Epithelial cell of proximal tubule (primary cell): Measurements from ENCODE around the gene POLR1A. TPM values are rescaled to one million over a fixed set of nuclear protein-coding genes. Genes with fewer than 3 reads are reported as not detected.

Experiments
- DNase-seq: peaks from one replicate; pipeline ENCODE4 v3.0.0-alpha.2; 2011; ENCODE audit warnings: low read depth
- H3K4me3 ChIP-seq: 2 replicates; pipeline ENCODE4 v1.5.1; 2011; ENCODE audit warnings: low read depth, mild to moderate bottlenecking, low read length
- total RNA-seq: library from RNA; depleted of rRNA; stranded (reverse); fragments of >200 nt; gene quantifications from 2 replicates; pipeline ENCODE4 v1.2.3, GENCODE V29; 2015
- TF ChIP-seq, protein P1 (sequence below): conservative IDR thresholded peaks from 2 replicates; pipeline ENCODE4 v1.5.1; 2012; ENCODE audit warnings: low read depth, mild to moderate bottlenecking, low read length

POLR1A gene
- total RNA-seq, 1 donor from 2014 or later: 23.1 TPM

DNA sequence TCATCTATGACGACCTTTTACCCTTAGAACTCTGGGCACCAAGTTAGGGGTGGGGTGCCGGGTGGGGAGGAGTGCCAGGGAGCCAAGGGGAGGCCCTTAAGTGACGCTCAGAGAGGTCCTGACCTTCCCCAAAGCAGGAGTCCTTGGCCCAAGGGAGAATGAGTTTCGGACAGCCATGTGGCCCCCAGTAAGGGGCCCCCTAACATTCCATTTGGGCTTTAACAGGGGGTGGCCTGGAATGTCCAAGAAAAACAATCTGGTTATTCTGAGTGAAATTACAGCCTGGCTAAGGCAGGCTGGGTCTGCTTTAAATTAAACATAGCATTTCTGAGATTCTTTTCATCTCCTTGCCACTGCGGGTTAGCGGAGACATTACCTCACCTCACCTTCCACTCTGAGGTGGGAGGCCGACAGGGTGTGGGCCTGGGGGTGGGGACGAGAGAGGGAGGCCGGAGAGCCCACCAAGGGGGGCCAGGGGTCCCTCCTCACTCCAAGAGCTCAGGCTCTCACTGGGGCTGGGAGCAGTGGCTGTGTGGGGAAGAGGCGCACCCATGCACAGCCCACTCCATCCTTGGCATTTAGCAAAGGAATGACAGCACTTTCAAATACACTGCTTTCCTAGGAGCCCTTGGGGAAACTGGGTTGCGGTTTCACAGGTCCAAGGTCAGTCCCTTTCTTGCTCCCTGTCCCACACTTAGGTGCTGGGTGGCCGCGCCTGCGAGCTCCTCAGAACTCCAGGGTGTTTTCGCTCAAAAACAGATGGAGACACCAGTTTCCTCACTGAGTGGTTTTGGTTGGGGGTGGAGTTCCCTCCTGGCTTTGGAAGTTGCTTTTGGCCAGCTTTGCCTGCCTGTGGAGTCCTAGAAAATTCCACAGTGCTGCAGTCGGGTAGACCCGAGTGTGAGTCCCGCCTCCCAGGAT lies 107.4 kb downstream of the POLR1A start:
- DNase-seq: no peak
- H3K4me3 ChIP-seq: no peak overlapping the region
- TF ChIP-seq, protein P1, sequence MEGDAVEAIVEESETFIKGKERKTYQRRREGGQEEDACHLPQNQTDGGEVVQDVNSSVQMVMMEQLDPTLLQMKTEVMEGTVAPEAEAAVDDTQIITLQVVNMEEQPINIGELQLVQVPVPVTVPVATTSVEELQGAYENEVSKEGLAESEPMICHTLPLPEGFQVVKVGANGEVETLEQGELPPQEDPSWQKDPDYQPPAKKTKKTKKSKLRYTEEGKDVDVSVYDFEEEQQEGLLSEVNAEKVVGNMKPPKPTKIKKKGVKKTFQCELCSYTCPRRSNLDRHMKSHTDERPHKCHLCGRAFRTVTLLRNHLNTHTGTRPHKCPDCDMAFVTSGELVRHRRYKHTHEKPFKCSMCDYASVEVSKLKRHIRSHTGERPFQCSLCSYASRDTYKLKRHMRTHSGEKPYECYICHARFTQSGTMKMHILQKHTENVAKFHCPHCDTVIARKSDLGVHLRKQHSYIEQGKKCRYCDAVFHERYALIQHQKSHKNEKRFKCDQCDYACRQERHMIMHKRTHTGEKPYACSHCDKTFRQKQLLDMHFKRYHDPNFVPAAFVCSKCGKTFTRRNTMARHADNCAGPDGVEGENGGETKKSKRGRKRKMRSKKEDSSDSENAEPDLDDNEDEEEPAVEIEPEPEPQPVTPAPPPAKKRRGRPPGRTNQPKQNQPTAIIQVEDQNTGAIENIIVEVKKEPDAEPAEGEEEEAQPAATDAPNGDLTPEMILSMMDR: no peak

- no peak for DNase-seq
- TF ChIP-seq, protein P1: no peak
- no peak overlapping the region for H3K4me3 ChIP-seq
These were observed 108.4 kb downstream of the POLR1A start for GRCh38 chr2:85997017-85997970.

GRCh38 chr2:85996591-85996990 lies 109.1 kb downstream of the POLR1A start:
- no peak overlapping the region for H3K4me3 ChIP-seq
- DNase-seq: no peak
- TF ChIP-seq, protein P1: no peak

DNA sequence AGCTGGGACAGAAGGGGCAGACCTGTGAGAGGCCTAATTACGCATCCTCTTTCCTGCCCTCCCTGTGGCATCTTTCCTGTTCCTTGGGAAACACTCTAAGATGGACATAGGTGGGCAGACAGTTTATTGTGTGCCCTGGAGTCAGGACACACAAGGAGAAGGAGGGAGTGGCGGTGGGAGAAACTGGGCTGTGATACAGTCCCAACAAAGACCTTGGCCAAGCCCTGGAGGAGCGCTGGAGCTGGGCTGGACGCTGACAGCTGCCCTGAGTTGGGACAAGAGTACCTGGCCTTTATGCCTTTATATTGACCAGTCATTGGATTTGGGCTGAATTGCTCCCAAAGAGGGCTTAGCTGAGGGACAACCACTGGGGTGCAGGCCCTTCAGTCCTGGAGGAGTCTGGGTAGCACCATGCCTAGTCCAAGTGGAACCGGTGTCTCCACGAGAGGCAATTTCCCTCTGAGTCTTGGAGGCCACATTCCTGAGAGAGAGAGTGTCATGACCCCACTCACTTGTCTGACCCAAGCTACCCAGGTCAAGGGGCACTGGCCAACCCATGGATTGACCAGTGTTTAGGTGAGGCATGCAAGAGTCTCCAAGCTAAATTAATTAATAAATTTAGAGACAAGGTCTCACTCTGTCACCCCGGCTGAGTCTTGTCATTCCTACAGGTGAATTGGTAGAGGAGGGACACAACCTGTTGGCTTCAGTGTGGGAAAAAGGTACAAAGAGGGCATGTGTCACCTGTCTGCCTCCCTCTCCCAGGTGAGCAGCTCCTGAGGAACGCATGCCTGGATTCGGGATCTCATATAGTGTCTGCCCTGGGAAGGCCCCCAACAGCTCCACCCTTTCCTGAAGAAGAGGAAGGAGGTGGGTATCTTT lies 109.8 kb downstream of the POLR1A start:
- no peak overlapping the region for H3K4me3 ChIP-seq
- TF ChIP-seq, protein P1: no peak
- no peak for DNase-seq

DNA sequence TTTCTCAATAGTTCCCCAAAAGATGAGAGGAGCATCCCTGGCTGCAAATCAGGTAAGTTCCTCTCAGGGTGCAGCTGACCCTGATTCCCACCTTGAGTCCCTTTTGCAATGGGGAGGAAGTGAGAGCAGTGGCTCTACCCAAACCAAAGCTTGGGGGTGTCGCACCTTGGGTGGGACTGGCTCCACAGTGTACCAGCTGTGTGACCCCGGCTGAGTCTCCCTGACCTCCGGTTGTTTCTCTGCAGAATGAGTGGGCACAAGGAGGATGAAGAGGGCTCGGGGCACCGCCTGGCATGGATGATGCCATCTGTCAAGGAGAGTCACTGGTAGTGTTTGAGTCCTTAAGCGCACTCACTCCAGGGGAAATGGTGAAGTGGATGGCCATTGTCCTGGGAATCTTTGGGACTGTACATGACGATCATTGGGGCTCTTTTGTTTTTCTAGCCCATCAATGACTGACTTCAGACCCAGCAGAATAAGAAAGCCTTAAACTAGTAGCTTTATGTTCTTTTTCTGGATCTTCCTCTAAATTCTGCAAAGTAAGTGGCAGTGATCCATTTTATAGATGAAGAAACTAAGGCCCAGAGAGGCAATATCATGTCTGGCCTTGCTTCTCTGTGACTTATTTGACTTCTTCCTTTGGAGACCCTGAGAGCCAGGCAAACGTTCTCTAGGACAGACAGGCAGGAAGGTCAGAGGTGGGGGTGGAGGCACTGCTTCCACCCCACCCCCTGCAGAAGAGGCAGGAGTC lies 110.6 kb downstream of the POLR1A start:
- TF ChIP-seq, protein P1: no peak
- no peak for DNase-seq
- no peak overlapping the region for H3K4me3 ChIP-seq

GRCh38 chr2:85994421-85994777 lies 111.3 kb downstream of the POLR1A start:
- no peak for DNase-seq
- H3K4me3 ChIP-seq: no peak overlapping the region
- TF ChIP-seq, protein P1: no peak
